GM18870 (cell line): ENCODE data around the gene NCEH1.
A peak's percentile ranks its signal among the peaks of the same experiment; 100 is the strongest.

Experiments
- ATAC-seq: cut with Tn5 transposase; IDR thresholded peaks from one replicate; pipeline ENCODE4 v1.9.1; 2021; ENCODE audit warnings: moderate library complexity; ENCODE audit not compliant: unreplicated experiment

Gene NCEH1

GRCh38 chr3:172648747-172649146, 62.1 kb downstream of the NCEH1 start:
- ATAC-seq, result no peak

- no peak for ATAC-seq
Measured at GRCh38 chr3:172647823-172648222, 63.0 kb downstream of the NCEH1 start.

- ATAC-seq, result no peak
Measured at GRCh38 chr3:172647080-172647479, 63.8 kb downstream of the NCEH1 start.

- ATAC-seq, result no peak
Measured at GRCh38 chr3:172646439-172647015, 64.3 kb downstream of the NCEH1 start.

GRCh38 chr3:172644258-172644657, 66.6 kb downstream of the NCEH1 start:
- no peak for ATAC-seq

- no peak for ATAC-seq
Measured at GRCh38 chr3:172643506-172644179, 67.2 kb downstream of the NCEH1 start.

GRCh38 chr3:172641291-172641690, 69.6 kb downstream of the NCEH1 start:
- ATAC-seq, result no peak

GRCh38 chr3:172640751-172641150, 70.1 kb downstream of the NCEH1 start:
- ATAC-seq, result no peak

GRCh38 chr3:172635588-172635987, 75.3 kb downstream of the NCEH1 start:
- peak; percentile 99 for ATAC-seq

- ATAC-seq, result no peak
Measured at GRCh38 chr3:172634948-172635347, 75.9 kb downstream of the NCEH1 start.

GRCh38 chr3:172630316-172630715, 80.6 kb downstream of the NCEH1 start:
- ATAC-seq, result no peak

- no peak for ATAC-seq
Measured at GRCh38 chr3:172629470-172629869, 81.4 kb downstream of the NCEH1 start.

GRCh38 chr3:172627057-172627809, 83.6 kb downstream of the NCEH1 start:
- no peak for ATAC-seq

- ATAC-seq, result no peak
Measured at GRCh38 chr3:172626021-172626640, 84.7 kb downstream of the NCEH1 start.

- no peak for ATAC-seq
Measured at GRCh38 chr3:172625404-172625803, 85.5 kb downstream of the NCEH1 start.

GRCh38 chr3:172624999-172625398, 85.9 kb downstream of the NCEH1 start:
- no peak for ATAC-seq

GRCh38 chr3:172622916-172623700, 87.8 kb downstream of the NCEH1 start:
- ATAC-seq, result no peak

GRCh38 chr3:172622156-172622555, 88.7 kb downstream of the NCEH1 start:
- ATAC-seq, result no peak

GRCh38 chr3:172617976-172618375, 92.9 kb downstream of the NCEH1 start:
- ATAC-seq, result no peak

GRCh38 chr3:172617013-172617706, 93.7 kb downstream of the NCEH1 start:
- ATAC-seq, result no peak
